ENCODE data around the gene KCNT2. TPM values are rescaled to one million over a fixed set of nuclear protein-coding genes. Genes with fewer than 3 reads are reported as not detected.

The KCNT2 gene
- total and polyA plus RNA-seq, 2 donors (not counting 3 experiments of a cell fraction or from before 2014, with no cell fraction given), result 0.46 to 1.6 TPM

DNA sequence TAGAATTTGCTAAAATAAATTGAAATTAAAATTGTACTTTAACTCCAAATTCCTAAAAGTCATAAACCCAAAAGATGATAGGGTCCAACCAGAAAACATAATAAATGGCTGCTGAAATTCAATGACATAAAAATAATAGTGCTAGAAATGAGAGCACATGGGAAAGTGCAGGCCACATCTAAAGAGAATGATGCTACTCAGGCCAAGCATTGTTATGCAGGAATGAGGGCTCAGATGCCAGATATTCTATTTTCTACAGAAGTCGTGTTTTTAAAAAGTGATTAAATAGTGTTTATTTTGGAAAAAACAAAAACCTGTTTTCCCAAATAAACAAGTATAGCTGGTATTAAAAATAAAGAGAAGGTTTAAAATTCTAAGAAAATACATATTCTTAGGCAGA lies 234.4 kb downstream of the KCNT2 start:
- no peaks in the 10 kb centered on the region for H3K9me1 ChIP-seq (replicated peaks; ENCODE audit: control insufficient read depth, extremely low read depth, insufficient read depth, low read length)
- FAIRE-seq (no peak), DNase-seq (ENCODE audit: low read depth, low spot score) (no peak)
- no peaks in the 10 kb centered on the region for H3K27me3 ChIP-seq (ENCODE audit: control insufficient read depth in 2 of 2, insufficient read depth in 2 of 2, low read length in 2 of 2)
- intact Hi-C loops (cut with micrococcal nuclease) (loop anchor here (2.0 kb wide), 1 partner anchor 227 kb away; no protein-coding TSS in a partner anchor), dilution Hi-C loops (cut with MboI; ENCODE audit: extremely low pct_ligation_motif_present, low sequenced_read_pairs) (no loop called here)
- ChIA-PET CTCF (interaction anchor here (0.8 to 3.4 kb wide), 7 partner anchors 9 to 287 kb away, joined by 3 to 31 read pairs (median 4); no protein-coding TSS in a partner anchor), POLR2A (no interaction called here)
- H3K4me3 ChIP-seq (replicated peaks in 1 of 3; ENCODE audit: insufficient read depth in 1 of 3, low read depth in 1 of 3, low read length in 3 of 3), result no peak overlapping the region
- no peaks in the 10 kb centered on the region for H3K9me3 ChIP-seq (replicated peaks; ENCODE audit: control insufficient read depth, insufficient read depth, low read length)
- H2AFZ ChIP-seq (ENCODE audit: low read depth, low read length), result no peak overlapping the region
- TF ChIP-seq POLR2A (IDR thresholded peaks at IDR 0.05; ENCODE audit: low read depth, low read length) (no peak), JUN (IDR thresholded peaks at IDR 0.05; ENCODE audit: borderline replicate concordance, insufficient read depth, insufficient read length, low read depth) (no peak), POLR2AphosphoS5 (IDR thresholded peaks at IDR 0.05; ENCODE audit: insufficient read depth, low read depth, low read length) (no peak), EZH2 (IDR thresholded peaks at IDR 0.05; ENCODE audit: borderline replicate concordance, low read depth, low read length, severe bottlenecking) (no peak), MYC (IDR thresholded peaks at IDR 0.05; ENCODE audit: low read depth, low read length) (no peak), FOS (IDR thresholded peaks at IDR 0.05; ENCODE audit: borderline replicate concordance, insufficient read depth, low read length) (no peak), GATA2 (IDR thresholded peaks at IDR 0.05; ENCODE audit: insufficient read depth, insufficient read length, low read depth, low read length) (no peak)
- TF ChIP-seq, protein P1, sequence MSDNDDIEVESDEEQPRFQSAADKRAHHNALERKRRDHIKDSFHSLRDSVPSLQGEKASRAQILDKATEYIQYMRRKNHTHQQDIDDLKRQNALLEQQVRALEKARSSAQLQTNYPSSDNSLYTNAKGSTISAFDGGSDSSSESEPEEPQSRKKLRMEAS (IDR thresholded peaks at IDR 0.05; ENCODE audit: insufficient read depth, insufficient read length), result no peak
- TF ChIP-seq, protein P2, sequence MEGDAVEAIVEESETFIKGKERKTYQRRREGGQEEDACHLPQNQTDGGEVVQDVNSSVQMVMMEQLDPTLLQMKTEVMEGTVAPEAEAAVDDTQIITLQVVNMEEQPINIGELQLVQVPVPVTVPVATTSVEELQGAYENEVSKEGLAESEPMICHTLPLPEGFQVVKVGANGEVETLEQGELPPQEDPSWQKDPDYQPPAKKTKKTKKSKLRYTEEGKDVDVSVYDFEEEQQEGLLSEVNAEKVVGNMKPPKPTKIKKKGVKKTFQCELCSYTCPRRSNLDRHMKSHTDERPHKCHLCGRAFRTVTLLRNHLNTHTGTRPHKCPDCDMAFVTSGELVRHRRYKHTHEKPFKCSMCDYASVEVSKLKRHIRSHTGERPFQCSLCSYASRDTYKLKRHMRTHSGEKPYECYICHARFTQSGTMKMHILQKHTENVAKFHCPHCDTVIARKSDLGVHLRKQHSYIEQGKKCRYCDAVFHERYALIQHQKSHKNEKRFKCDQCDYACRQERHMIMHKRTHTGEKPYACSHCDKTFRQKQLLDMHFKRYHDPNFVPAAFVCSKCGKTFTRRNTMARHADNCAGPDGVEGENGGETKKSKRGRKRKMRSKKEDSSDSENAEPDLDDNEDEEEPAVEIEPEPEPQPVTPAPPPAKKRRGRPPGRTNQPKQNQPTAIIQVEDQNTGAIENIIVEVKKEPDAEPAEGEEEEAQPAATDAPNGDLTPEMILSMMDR (IDR thresholded peaks at IDR 0.05; ENCODE audit: extremely low read depth in 1 of 2, insufficient read depth in 1 of 2, low read depth in 1 of 2, low read length in 2 of 2), result no peak
- no peaks in the 10 kb centered on the region for H3K79me2 ChIP-seq (ENCODE audit: control insufficient read depth, insufficient read depth, low read length)
- BruUV-seq (replicated peaks), result no TSS peak
- no peaks in the 10 kb centered on the region for H3K4me1 ChIP-seq (ENCODE audit: control insufficient read depth, extremely low read depth, insufficient read depth, low read length)
- no peaks in the 10 kb centered on the region for H3K36me3 ChIP-seq (ENCODE audit: control insufficient read depth in 2 of 2, extremely low read depth in 1 of 2, insufficient read depth in 2 of 2, low read length in 2 of 2)
- no peaks in the 10 kb centered on the region for H4K20me1 ChIP-seq (replicated peaks; ENCODE audit: control insufficient read depth, extremely low read depth, insufficient read depth, low read length)
- H3K27ac ChIP-seq (ENCODE audit: insufficient read depth, low read depth, low read length), result no peak overlapping the region
- no peak overlapping the region for H3K9ac ChIP-seq (replicated peaks; ENCODE audit: extremely low read depth, insufficient read depth, low read length)
- no peak overlapping the region for H3K4me2 ChIP-seq (ENCODE audit: insufficient read depth, low read length)
